ENCODE measurements around the gene MMP12. TPM values are rescaled to one million over a fixed set of nuclear protein-coding genes. Genes with fewer than 3 reads are reported as not detected.

Gene MMP12
- polyA plus RNA-seq, 1 of the 3 experiments (the other 2 are of a cell fraction): 2.0 TPM

- TF ChIP-seq ZBTB33 (IDR thresholded peaks at IDR 0.05; ENCODE audit: borderline replicate concordance, low read depth): no peak
These were observed 50.2 kb downstream of the MMP12 start (continued) for GRCh38 chr11:102824556-102824955.

- Histone ChIP-seq H3K79me2 (ENCODE audit: insufficient read depth) (no peaks in the 10 kb centered on the region), H3K4me2 (no peak overlapping the region), H3K9me2 (no peaks in the 10 kb centered on the region), H3K36me3 (replicated peaks in 1 of 2; ENCODE audit: control insufficient read depth in 1 of 2, insufficient read depth in 2 of 2, low read length in 1 of 2) (no peaks in the 10 kb centered on the region), H3K9ac (no peak overlapping the region), H3K27me3 (ENCODE audit: insufficient read depth) (no peaks in the 10 kb centered on the region), H2AFZ (ENCODE audit: low read depth) (no peak overlapping the region), H3F3A (replicated peaks; ENCODE audit: insufficient read depth) (no peaks in the 10 kb centered on the region), H3K4me3 (ENCODE audit: low read depth in 2 of 2, low read length in 1 of 2) (no peak overlapping the region), H3K9me3 (peaks cover 6% of the 10 kb centered on the region; the same call in 1 of the 2 replicates), H3K4me1 (ENCODE audit: control insufficient read depth in 1 of 2, insufficient read depth in 2 of 2, low read depth in 1 of 2, low read length in 1 of 2) (no peaks in the 10 kb centered on the region), H4K20me1 (ENCODE audit: insufficient read depth) (no peaks in the 10 kb centered on the region), H3K27ac (ENCODE audit: low read depth in 2 of 2, low read length in 1 of 2) (no peak overlapping the region)
- CTCF ChIA-PET: no interaction called here
- WGBS (ENCODE audit: low lambda C conversion rate): 10% methylated on average over 2 of the region's 6 CpGs
- POLR2A ChIA-PET: no interaction called here
- DNase-seq: no peak
- no peak for TF ChIP-seq PBX3 (IDR thresholded peaks at IDR 0.05)
- TF ChIP-seq FOSL2 (IDR thresholded peaks at IDR 0.05; ENCODE audit: borderline replicate concordance, low read depth): no peak
- TF ChIP-seq NFIC (IDR thresholded peaks at IDR 0.05; ENCODE audit: borderline replicate concordance): no peak
- TF ChIP-seq TCF12 (IDR thresholded peaks at IDR 0.05): no peak
These were observed 55.3 kb downstream of the MMP12 start for GRCh38 chr11:102819491-102819890.

GRCh38 chr11:102813484-102813883, 61.3 kb downstream of the MMP12 start:
- Histone ChIP-seq H3K4me2 (no peak overlapping the region), H3K27ac (ENCODE audit: low read depth in 2 of 2, low read length in 1 of 2) (no peak overlapping the region), H3K27me3 (ENCODE audit: insufficient read depth) (no peaks in the 10 kb centered on the region), H3K79me2 (ENCODE audit: insufficient read depth) (no peaks in the 10 kb centered on the region), H3K4me1 (ENCODE audit: control insufficient read depth in 1 of 2, insufficient read depth in 2 of 2, low read depth in 1 of 2, low read length in 1 of 2) (no peaks in the 10 kb centered on the region; a peak in 1 of 4 replicates), H3K4me3 (ENCODE audit: low read depth in 2 of 2, low read length in 1 of 2) (no peak overlapping the region), H3K36me3 (replicated peaks in 1 of 2; ENCODE audit: control insufficient read depth in 1 of 2, insufficient read depth in 2 of 2, low read length in 1 of 2) (no peaks in the 10 kb centered on the region), H4K20me1 (ENCODE audit: insufficient read depth) (no peaks in the 10 kb centered on the region), H3F3A (replicated peaks; ENCODE audit: insufficient read depth) (no peaks in the 10 kb centered on the region), H3K9me3 (peaks cover 6% of the 10 kb centered on the region; the same call in 1 of the 2 replicates), H3K9me2 (no peaks in the 10 kb centered on the region), H2AFZ (ENCODE audit: low read depth) (no peak overlapping the region), H3K9ac (no peak overlapping the region)
- 44% methylated on average over 1 of the region's 1 CpG for WGBS (ENCODE audit: low lambda C conversion rate)
- DNase-seq: no peak
- POLR2A ChIA-PET: no interaction called here
- CTCF ChIA-PET: no interaction called here
- no peak for TF ChIP-seq RCOR1 (IDR thresholded peaks at IDR 0.05; ENCODE audit: low read length)

Small RNA genes lying within 50 kb of the gene (small RNA-seq; reads per million reads assigned to genes)
- 0 to 0.52 (median 0) reads per million in 7 experiments for gene RNU7-159P

Other genes with a start within 250 kb of the MMP12 start
- not detected in 2 replicates for gene MMP20, start 249.7 kb downstream of the MMP12 start, polyA plus RNA-seq (2012; rRNA removed)
- gene MMP27, start 169.2 kb downstream of the MMP12 start, polyA plus RNA-seq (2012; rRNA removed): not detected in 2 replicates
- gene MMP8, start 150.0 kb downstream of the MMP12 start, polyA plus RNA-seq (2012; rRNA removed): 0.07 TPM in 1 of 2 replicates, not detected in the other
- gene MMP10, start 94.4 kb downstream of the MMP12 start, polyA plus RNA-seq (2012; rRNA removed): 1.4 and 2.2 TPM in 2 replicates
- 5.9 and 6.5 TPM in 2 replicates for gene MMP1, start 76.8 kb downstream of the MMP12 start, polyA plus RNA-seq (2012; rRNA removed)
- 39.3 and 48.4 TPM in 2 replicates for gene MMP3, start 31.4 kb downstream of the MMP12 start, polyA plus RNA-seq (2012; rRNA removed)
- 0.12 and 0.15 TPM in 2 replicates for gene MMP13, start 80.8 kb upstream of the MMP12 start, polyA plus RNA-seq (2012; rRNA removed)
- 33.1 and 40.3 TPM in 2 replicates for gene DCUN1D5, start 217.2 kb upstream of the MMP12 start, polyA plus RNA-seq (2012; rRNA removed)
- gene DYNC2H1, start 234.4 kb upstream of the MMP12 start, polyA plus RNA-seq (2012; rRNA removed): 15.3 and 16.5 TPM in 2 replicates

Data from SK-N-SH (cell line).